NCI-H345 treated with DMSO at 0.1 percent for 48 hours (cell line): ENCODE measurements around the gene SUPT5H.

Experiments
- DNase-seq: peaks from one replicate; lab custom pipeline; 2025; ENCODE audit not compliant: unreplicated experiment; lab: John Stamatoyannopoulos, UW

Gene SUPT5H

DNA sequence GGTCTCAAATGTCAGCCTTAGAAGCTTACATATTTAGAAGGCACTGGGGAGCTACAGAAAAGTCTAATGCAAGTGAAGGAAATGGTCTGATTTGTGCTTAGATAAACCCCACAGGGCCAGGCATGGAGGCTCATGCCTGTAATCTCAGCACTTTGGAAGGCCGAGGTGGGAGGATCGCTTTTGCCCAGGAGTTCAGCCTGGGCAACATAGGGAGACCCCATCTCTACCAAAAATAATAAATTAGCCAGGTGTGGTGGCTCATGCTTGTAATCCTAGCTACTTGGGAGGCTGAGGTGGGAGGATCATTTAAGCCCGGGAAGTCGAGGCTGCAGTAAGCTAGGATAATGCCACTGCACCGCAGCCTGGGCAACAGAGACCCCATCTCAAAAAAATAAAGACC is 50.7 kb downstream of the SUPT5H start:
- no peak for DNase-seq

DNA sequence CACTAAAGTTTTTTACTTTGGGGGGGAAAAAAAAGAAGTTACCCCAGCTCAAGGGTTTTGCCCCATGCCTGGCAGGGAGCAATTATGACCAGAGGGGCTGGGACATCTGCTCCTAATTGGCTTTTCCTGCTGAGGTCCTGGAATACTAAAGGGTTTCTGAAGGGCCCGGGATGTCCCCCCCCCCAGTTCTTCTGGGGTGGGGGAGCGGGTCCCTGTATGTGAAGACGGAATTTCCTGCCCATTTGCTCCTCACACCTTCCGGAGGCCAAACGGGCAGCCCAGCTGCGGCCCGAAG is 52.3 kb downstream of the SUPT5H start:
- DNase-seq: no peak

DNA sequence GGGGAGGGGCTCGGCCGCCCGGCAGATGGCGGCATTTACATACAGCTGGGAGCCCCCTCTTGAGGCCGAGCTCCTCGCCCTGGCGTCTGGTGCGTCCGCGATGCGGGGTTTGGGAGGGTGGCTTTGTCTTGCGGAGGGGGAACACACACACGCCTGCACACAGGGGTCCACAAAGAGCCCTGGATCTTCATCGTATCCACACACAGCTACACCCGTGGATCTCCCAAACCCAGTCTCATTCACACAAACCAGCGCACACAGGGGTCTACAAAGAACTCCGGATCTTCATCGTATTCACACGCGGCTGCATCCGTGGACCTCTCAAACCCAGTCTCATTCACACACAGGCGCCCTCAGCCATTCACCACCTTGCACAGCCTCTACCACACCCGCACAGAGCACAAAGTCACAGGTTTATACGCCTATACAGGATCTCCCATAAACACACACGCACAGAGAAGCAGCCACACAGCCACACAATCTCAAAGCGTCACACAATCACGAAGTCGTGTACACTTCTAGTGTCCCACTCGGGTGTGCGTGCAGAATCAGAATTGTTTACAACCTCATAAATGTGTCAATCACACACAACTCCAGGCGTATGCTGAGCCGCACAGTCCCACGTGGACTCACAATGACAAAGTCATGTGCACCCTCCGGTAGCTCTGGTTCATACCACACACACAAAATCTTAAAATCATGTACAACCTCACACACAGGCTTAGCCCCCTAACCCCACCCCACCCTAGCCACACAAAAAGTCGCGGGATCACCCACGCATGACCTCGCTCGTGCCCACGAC is 52.8 kb downstream of the SUPT5H start:
- peak; percentile 95 for DNase-seq

DNA sequence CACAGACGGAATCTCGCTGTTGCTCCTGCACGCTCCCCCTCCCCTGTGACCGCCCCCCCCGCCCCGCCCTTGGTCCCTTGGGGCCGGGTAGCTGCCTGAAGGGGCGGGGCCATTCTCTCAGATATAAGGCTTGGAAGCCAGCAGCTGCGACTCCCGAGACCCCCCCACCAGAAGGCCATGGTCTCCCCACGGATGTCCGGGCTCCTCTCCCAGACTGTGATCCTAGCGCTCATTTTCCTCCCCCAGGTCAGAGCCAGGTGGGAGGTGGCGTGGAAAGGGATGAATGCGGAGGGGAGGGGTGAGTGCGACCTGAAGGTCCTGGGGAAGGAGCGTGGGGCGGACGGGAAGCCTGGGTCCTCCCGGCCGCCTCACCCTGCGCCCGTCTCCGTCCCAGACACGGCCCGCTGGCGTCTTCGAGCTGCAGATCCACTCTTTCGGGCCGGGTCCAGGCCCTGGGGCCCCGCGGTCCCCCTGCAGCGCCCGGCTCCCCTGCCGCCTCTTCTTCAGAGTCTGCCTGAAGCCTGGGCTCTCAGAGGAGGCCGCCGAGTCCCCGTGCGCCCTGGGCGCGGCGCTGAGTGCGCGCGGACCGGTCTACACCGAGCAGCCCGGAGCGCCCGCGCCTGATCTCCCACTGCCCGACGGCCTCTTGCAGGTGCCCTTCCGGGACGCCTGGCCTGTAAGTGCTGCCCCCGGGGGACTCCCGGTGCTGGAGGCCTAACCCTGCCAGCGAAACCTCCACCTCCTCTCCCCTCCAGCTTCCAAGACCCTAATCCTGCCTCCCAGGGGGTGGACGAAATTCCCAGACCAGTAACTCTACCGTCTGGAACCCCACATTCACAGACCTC is 53.6 kb downstream of the SUPT5H start, which contains the start of gene DLL3:
DLL3 (plus strand) TSS at position 150 of the 845 bp plus-strand sequence; CDS start at position 178, 28 bp downstream.
- peak; percentile 90 for DNase-seq

DNA sequence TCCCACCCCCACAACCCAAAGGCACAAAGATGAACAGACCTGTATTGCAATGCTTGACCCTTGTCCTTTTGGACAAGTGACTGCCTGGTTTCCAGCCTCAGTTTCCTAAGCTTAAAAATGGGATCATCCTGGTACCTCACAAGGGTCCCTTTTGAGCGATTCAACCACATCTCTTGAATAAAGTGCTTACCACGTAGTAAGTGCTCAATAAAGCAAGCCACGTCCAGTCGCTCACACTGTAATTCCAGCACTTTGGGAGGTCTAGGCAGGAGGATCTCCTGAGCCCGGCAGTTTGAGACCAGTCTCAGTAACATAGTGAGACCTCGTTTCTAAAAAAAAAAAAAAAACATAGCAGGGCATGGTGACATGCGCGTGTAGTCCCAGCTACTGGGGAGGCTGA is 54.5 kb downstream of the SUPT5H start:
- no peak for DNase-seq

DNA sequence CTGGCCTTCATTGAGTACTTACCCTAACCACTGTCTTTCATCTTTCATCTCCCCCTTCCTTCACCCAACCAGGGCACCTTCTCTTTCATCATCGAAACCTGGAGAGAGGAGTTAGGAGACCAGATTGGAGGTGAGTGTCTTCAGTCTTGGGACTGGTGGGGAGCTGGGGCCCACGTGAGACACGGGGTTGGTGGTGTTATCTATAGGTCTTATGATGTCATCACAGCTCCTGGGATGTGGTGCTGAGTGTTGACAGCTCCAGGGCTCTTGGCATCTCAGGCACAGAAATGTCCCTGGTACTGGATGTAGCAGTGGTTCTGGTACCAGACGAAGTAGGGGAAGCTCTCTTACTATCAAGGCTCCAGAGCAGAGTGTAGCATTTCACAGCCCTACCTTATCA is 55.2 kb downstream of the SUPT5H start:
- no peak for DNase-seq

DNA sequence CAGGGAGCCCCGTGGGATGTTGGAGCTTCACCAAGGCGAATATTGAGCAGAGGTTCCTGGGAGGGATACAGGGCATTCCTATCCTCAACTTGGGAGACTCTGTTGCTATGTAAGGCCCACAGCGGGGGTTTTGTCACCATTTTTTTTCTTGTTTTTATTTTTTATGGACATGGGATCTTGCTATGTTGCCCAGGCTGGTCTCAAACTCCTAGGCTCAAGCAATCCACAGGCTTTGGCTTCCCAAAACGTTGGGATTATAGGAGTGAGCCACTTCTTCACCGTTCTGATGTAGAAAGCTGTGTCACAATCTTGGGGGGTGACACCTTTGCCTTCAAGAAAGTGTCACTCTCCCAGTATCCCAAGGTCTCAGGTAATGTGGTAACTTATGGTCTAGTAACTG is 56.0 kb downstream of the SUPT5H start:
- no peak for DNase-seq

DNA sequence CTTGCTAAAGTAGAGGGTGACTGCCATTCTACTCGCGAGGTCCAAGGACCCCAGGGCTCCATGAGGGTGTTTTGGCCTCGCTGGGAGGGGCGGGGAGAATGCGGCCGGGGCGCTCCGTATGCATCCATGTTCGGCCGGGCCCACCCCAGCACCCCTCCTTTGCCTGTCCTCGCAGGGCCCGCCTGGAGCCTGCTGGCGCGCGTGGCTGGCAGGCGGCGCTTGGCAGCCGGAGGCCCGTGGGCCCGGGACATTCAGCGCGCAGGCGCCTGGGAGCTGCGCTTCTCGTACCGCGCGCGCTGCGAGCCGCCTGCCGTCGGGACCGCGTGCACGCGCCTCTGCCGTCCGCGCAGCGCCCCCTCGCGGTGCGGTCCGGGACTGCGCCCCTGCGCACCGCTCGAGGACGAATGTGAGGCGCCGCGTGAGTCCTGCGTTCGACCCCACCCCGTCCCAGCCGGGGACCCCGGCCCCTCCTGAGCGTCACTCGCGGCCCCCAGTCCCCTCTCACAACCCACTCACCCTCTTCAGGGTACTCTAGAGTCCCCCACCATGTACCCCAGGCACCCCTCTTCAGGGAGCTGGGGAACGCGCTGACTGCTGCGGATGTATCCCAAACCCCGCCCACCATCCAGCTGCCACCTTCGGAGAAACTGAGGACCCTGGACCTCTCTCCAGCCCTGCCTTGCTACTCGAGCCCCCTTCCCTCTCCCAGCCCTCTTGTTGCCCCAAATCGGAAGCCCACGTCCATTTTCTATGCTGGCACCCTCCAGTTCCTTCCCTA is 57.4 kb downstream of the SUPT5H start:
- DNase-seq: no peak

DNA sequence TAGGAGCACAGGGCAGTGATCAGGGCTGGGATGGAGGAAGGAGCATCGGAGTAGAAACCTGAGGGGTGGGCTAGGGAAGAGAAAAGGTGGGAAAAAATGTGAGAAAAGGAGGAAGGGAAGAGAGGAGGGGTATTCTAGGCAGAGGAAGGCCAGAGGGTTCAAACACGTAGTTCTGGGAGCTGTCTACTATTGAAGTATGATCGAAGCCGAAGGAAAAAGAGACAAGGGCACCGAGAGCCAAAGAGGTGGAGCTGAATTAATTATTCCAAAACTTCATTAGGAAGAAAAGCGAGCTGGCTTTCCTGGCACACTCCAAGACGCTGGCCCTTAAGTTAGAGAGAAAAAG is 61.2 kb downstream of the SUPT5H start:
- DNase-seq: no peak

DNA sequence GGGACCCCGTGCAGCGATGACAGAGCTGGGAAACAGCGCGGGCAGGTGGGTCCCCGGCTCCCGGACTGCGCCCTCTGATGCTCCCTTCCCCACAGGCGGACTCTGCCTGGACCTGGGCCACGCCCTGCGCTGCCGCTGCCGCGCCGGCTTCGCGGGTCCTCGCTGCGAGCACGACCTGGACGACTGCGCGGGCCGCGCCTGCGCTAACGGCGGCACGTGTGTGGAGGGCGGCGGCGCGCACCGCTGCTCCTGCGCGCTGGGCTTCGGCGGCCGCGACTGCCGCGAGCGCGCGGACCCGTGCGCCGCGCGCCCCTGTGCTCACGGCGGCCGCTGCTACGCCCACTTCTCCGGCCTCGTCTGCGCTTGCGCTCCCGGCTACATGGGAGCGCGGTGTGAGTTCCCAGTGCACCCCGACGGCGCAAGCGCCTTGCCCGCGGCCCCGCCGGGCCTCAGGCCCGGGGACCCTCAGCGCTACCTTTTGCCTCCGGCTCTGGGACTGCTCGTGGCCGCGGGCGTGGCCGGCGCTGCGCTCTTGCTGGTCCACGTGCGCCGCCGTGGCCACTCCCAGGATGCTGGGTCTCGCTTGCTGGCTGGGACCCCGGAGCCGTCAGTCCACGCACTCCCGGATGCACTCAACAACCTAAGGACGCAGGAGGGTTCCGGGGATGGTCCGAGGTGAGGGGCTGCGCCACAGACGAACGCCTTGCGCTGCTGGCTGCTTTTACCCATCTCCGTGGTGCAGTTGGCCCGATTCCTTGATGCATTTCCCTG is 61.7 kb downstream of the SUPT5H start:
- DNase-seq: peak; percentile 69

DNA sequence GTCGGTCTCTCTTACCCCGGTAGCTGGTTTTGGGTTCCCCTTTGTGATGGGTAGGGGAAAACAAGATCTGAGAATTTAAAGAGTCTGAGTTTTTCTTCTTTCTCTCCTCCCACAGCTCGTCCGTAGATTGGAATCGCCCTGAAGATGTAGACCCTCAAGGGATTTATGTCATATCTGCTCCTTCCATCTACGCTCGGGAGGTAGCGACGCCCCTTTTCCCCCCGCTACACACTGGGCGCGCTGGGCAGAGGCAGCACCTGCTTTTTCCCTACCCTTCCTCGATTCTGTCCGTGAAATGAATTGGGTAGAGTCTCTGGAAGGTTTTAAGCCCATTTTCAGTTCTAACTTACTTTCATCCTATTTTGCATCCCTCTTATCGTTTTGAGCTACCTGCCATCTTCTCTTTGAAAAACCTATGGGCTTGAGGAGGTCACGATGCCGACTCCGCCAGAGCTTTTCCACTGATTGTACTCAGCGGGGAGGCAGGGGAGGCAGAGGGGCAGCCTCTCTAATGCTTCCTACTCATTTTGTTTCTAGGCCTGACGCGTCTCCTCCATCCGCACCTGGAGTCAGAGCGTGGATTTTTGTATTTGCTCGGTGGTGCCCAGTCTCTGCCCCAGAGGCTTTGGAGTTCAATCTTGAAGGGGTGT is 62.5 kb downstream of the SUPT5H start:
- no peak for DNase-seq

DNA sequence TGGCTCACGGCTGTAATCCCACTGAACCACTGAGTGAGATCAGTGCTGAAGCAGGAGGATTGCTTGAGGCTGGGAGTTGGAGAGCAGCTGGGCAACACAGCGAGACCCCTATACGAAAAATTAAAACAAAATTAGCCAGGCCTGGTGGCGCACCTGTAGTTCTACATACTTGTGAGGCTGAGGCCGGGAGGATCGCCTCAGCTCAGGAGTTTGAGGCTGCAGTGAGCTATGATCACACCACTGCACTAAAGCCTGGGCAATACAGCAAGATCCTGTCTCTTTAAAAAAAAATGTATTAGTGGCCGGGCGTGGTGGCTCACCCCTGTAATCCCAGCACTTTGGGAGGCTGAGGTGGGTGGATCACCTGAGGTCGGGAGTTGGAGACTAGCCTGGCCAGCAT is 63.2 kb downstream of the SUPT5H start:
- no peak for DNase-seq

DNA sequence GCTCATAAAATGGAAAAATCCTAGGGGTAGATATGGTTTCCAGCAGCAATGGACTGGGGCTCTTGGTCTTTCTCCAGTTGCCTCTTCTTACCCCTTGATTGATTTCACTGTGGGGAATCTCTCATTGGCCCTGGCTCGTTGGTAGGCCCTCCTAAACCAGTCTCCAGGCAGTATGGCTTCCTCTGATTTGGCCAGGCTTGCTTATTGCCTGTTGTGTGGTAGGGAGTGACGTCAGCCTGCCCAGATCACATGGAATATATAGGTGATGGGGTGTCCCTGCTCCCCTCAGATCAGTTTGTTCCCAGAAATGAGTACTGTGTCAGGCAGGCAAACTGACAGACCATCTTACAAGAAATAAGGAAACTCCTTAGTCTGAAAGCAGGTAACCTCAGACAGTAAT is 63.9 kb downstream of the SUPT5H start:
- DNase-seq: no peak

DNA sequence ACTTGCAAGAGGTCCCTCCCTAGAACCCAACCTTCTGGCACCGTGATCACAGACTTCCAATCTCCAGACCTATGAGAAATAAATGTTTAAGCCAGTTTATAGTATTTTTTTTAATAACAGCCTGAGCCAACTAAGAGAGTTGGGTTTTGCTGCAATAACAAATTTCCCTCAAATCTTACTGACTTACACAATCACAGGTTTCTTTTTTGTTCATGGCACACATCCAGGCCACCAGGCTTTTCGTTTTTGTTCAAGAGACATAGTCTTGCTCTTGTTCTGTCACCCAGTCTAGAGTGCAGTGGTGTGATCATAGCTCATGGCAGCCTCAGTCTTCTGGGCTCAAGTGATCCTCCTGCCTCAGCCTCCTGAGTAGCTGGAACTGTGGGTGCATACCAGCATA is 67.6 kb downstream of the SUPT5H start:
- DNase-seq: no peak

DNA sequence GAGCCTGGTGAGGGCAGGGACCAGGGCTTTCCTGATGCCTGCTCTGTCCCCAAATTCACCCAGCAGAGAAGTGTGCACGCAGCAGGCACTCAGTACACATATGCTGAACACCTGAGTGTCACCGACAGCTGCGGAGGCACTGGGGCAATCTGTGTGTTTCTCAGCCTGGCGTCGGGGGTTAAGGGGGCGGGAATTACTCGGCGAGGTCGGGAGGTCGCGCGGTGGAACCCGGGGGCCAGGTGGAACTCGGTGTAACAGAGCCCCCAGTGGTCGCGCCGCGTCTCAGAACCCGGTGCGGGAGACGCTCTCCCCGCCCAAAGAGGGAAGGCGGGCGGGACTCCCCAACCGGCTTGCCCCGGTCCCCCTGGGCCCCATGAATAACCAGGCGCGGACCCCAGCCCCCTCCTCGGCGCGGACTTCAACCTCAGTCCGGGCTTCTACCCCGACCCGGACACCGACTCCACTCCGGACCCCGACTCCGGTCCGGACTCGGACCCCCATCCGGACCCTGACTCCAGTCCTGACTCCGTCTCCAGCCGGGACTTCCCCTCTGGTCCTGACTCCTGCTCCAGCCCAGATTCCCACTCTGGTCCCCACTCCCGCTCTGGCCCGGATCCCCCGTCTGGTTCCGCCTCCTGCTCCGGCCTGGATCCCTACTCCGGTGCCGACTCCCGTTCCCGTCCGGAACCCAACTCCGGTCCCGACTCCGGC is 69.6 kb downstream of the SUPT5H start, which contains the start of gene SELENOV:
SELENOV (plus strand) TSS at position 300 of the 711 bp plus-strand sequence; CDS start at position 374, 74 bp downstream.
- peak; percentile 47 for DNase-seq

DNA sequence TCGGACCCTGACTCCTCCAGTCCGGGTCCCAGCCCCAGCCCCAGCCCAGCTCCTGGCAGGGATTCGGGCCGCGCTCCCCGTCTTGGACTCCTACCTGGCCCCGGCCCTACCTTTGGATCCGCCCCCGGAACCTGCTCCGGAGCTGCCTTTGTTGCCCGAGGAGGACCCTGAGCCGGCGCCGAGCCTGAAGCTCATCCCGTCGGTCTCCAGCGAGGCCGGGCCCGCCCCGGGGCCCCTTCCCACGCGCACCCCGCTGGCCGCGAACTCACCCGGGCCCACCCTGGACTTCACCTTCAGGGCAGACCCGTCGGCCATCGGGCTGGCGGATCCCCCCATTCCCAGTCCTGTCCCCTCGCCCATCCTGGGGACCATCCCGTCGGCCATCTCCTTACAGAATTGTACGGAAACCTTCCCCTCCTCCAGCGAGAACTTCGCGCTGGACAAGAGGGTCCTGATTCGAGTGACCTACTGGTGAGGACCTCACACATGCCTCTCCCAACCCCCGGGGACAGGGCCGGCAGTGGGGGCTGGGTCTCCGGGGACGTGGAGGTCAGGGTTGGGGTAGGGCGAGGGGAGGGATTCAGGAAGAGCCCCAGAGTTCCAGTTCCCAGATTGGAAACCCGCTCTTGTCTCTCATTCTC is 70.3 kb downstream of the SUPT5H start:
- no peak for DNase-seq

DNA sequence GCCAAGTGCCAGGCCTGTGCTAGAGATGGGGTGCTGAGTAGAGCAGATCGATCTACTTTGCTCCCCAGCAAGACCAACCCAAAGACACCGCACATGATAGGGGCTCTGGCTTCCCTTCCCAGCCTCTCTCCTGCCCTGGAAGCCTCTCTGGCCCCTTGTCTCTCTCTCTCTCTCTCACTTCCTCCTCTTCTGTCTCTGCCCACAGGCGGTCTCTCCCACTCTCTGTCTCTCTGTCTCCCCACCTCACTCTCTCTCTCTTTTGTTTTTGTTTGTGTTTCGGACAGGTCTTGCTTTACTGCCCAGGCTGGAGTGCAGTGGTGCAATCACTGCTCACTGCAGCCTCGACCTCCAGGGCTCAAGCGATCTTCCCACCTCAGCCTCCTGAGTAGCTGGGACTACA is 70.9 kb downstream of the SUPT5H start:
- no peak for DNase-seq

DNA sequence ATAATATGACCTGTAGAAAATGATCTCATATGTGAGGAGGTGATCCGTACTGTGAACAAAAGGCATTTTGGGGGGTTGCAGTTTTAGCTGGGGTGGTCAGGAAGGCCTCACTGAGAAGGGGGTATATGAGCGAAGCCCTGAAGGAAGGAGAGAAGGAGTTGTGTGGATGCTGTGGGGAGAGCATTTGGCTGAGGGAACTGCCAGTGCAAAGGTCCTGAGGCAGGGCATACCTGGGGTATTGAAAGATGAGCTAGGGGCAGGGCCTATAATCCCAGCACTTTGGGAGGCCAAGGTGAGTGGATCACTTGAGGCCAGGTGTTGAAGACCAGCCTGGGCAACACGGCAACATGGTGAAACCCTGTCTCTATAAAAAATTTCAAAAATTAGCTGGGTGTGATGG is 72.0 kb downstream of the SUPT5H start:
- no peak for DNase-seq

DNA sequence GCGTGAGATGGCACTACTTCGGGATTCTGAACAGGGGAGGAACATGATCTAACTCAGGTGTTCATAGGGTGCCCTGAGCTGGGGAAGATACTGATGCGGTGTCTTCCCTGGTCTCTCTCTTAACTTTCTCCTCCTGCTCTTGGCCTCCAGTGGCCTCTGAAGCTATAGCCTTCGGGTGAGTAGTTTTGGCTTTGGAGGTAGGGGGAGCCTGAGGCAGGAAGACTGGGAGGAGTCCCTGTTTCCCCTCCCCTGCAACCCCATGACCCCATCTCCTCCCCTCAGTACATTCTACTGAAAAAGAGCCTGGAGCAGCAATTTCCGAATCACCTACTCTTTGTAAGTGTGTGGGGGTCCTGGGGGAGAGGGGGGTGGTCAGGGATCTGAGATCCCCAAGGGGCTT is 73.1 kb downstream of the SUPT5H start:
- DNase-seq: no peak
